Neural cell (in vitro differentiated cells): ENCODE measurements around the gene ANGPTL3.

Source experiments
- EP300 ChIP-seq: fragments of 450-650 bp; conservative IDR thresholded peaks from 2 replicates; pipeline ENCODE4 v1.6.1; 2014; ENCODE audit warnings: antibody characterized with exemption, mild to moderate bottlenecking, moderate library complexity; ENCODE audit not compliant: poor library complexity, severe bottlenecking
- EZH2 ChIP-seq: fragments of 200-600, 300-800 bp; shearing (Covaris generic), sonication (generic); IDR thresholded peaks from 2 replicates; pipeline ENCODE4 v1.6.1; 2014; ENCODE audit warnings: antibody characterized with exemption, low read length, borderline replicate concordance, mild to moderate bottlenecking; ENCODE audit not compliant: insufficient read depth, poor library complexity, severe bottlenecking
- MXI1 ChIP-seq: fragments of 450-650 bp; conservative IDR thresholded peaks from 2 replicates; pipeline ENCODE4 v1.6.1; 2014; ENCODE audit warnings: antibody characterized with exemption, mild to moderate bottlenecking; ENCODE audit not compliant: poor library complexity, severe bottlenecking
- POLR2AphosphoS5 ChIP-seq: IDR thresholded peaks from 2 replicates; pipeline ENCODE4 v1.6.1; 2012
- RAD21 ChIP-seq: fragments of 450-650 bp; conservative IDR thresholded peaks from 2 replicates; pipeline ENCODE4 v1.6.1; 2014; ENCODE audit warnings: antibody characterized with exemption, mild to moderate bottlenecking, moderate library complexity
- SMC3 ChIP-seq: fragments of 450-650 bp; conservative IDR thresholded peaks from 2 replicates; pipeline ENCODE4 v1.6.1; 2014; ENCODE audit warnings: antibody characterized with exemption, mild to moderate bottlenecking, moderate library complexity; ENCODE audit not compliant: poor library complexity
- TF ChIP-seq, protein P1 (sequence below): fragments of 450-650 bp; IDR thresholded peaks from 2 replicates; pipeline ENCODE4 v1.5.1; 2014; ENCODE audit warnings: antibody characterized with exemption, mild to moderate bottlenecking, moderate library complexity; ENCODE audit not compliant: poor library complexity, severe bottlenecking
- TF ChIP-seq, protein P2 (sequence below): IDR thresholded peaks from 2 replicates; pipeline ENCODE4 v1.6.1; 2012; ENCODE audit warnings: borderline replicate concordance

- TF ChIP-seq, protein P1, sequence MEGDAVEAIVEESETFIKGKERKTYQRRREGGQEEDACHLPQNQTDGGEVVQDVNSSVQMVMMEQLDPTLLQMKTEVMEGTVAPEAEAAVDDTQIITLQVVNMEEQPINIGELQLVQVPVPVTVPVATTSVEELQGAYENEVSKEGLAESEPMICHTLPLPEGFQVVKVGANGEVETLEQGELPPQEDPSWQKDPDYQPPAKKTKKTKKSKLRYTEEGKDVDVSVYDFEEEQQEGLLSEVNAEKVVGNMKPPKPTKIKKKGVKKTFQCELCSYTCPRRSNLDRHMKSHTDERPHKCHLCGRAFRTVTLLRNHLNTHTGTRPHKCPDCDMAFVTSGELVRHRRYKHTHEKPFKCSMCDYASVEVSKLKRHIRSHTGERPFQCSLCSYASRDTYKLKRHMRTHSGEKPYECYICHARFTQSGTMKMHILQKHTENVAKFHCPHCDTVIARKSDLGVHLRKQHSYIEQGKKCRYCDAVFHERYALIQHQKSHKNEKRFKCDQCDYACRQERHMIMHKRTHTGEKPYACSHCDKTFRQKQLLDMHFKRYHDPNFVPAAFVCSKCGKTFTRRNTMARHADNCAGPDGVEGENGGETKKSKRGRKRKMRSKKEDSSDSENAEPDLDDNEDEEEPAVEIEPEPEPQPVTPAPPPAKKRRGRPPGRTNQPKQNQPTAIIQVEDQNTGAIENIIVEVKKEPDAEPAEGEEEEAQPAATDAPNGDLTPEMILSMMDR = no peak
- TF ChIP-seq SMC3 (no peak), POLR2AphosphoS5 (no peak), MXI1 (no peak), EZH2 (no peak), EP300 (no peak), RAD21 (no peak)
- TF ChIP-seq, protein P2, sequence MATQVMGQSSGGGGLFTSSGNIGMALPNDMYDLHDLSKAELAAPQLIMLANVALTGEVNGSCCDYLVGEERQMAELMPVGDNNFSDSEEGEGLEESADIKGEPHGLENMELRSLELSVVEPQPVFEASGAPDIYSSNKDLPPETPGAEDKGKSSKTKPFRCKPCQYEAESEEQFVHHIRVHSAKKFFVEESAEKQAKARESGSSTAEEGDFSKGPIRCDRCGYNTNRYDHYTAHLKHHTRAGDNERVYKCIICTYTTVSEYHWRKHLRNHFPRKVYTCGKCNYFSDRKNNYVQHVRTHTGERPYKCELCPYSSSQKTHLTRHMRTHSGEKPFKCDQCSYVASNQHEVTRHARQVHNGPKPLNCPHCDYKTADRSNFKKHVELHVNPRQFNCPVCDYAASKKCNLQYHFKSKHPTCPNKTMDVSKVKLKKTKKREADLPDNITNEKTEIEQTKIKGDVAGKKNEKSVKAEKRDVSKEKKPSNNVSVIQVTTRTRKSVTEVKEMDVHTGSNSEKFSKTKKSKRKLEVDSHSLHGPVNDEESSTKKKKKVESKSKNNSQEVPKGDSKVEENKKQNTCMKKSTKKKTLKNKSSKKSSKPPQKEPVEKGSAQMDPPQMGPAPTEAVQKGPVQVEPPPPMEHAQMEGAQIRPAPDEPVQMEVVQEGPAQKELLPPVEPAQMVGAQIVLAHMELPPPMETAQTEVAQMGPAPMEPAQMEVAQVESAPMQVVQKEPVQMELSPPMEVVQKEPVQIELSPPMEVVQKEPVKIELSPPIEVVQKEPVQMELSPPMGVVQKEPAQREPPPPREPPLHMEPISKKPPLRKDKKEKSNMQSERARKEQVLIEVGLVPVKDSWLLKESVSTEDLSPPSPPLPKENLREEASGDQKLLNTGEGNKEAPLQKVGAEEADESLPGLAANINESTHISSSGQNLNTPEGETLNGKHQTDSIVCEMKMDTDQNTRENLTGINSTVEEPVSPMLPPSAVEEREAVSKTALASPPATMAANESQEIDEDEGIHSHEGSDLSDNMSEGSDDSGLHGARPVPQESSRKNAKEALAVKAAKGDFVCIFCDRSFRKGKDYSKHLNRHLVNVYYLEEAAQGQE = no peak
These were observed 40.2 kb downstream of the ANGPTL3 start for GRCh38 chr1:62637392-62638105.
